Measurements from ENCODE around the gene MTERF2.

MTERF2 gene

GRCh38 chr12:106987846-106988245, 900 bp upstream of the MTERF2 start:
- no peak for DNase-seq

DNA sequence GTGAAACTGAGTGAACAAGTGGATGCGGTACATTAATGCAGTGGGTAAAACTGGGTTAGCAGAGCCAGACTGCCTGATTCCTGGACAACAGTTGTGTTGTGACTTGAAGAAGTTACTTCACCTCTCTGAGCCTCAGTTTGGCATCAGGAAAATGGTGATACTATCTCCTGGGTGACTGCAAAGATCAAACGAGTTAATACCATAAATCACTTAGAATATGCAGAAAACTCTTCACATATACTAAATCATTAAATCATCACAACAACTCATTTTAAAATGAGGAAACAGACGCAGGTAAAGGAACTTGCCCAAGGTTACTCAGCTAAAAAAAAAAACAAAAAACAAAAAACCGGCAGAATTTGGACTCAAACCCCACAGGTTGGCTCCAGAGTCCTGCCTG, 811 bp downstream of the MTERF2 start:
- DNase-seq = no peak

GRCh38 chr12:106985479-106985878, 1.5 kb downstream of the MTERF2 start:
- no peak for DNase-seq

DNA sequence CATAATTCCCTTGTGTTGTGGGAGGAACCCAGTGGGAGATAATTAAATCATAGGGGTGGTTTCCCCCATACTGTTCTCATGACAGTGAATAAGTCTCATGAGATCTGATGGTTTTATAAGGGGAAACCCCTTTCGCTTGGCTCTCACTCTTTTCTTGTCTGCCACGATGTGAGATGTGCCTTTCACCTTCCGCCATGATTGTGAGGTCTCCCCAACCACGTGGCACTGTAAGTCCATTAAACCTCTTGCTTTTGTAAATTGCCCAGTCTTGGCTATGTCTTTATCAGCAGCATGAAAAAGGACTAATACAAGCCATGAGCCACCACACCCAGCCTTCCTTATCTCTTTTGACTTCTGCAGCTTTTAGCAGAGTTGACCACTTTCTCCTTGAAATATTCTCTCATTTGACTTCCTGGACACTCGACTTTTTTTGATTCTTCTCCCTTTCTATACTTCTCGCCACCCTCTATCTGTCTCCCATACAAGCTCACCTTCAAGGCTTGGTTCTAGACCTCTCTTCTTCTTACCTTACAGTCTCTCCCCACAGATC, 2.3 kb downstream of the MTERF2 start:
- no peak for DNase-seq

- DNase-seq = no peak
Observed at GRCh38 chr12:106982229-106982628, 4.7 kb downstream of the MTERF2 start.

DNA sequence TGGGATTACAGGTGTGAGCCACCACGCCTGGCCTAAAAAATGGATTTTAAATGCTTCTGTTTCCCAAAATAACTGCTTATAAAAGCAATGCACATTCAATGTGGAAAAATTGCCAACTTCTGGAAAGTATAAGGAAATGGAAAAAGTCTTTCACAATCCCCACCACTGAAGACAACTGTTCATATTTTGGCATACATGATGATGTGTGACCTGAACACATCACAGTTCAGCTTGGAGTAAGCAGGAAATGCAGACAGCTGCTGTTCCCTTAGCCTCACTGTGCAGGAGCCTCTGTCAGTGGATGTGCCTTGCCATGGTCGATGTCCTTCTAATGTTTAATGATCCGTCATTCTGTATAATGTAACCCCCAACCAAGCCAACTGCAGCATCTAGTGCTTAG, 5.2 kb downstream of the MTERF2 start:
- no peak for DNase-seq

DNA sequence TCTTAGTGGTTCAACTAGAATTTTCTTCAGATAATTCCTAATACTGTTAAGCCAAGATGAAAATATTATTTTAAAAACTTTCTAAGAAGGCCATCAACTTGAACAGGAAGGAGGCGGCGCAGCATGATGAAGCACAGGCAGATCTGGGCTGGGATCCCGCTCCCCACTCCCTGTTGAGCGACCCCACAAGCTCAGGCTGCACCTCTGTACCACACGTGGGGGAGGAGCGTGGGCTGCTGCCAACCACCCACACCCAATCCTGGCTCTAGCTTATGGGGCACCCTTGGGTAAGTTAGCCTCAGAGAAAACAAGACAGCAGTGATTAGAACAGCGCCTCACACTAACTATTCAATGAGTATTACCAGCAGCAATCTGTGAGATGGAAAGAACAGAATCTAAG, 6.0 kb downstream of the MTERF2 start:
- DNase-seq = no peak

DNA sequence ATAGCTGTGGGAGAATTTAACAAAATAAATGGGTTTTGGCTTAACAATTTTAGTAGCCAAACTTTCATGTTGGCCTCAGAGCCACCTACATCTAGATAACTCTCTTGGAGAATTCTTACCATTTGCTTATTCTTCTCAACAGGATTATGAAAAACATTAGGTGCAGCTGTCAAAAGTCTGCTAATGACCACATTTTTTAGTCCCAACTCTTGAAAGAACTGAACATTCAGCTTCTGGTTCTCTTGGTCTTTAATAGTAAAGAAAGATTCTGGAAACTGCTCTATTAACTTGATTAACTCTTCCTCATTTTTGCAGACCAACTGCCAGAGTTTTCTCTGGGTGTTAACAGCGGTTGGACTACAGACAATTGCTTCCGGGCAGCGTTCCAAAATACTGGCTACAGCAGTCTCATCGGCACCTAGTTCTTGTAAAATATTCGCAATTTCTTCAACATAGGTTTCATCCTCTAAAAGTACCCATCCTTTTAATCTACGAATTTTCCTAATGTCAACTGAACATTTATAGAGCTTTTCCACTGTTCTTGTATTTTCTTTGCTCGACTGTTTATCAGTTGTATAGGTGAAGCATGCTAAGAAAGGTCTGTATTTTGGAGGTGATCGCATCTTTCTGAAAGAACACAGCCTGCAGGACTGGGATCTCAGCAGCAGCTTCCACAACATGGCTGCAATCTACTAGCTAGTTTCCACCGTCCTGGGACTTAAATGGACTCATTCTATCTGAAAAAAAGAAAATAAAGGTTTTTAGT, 8.7 kb downstream of the MTERF2 start:
- no peak for DNase-seq

DNA sequence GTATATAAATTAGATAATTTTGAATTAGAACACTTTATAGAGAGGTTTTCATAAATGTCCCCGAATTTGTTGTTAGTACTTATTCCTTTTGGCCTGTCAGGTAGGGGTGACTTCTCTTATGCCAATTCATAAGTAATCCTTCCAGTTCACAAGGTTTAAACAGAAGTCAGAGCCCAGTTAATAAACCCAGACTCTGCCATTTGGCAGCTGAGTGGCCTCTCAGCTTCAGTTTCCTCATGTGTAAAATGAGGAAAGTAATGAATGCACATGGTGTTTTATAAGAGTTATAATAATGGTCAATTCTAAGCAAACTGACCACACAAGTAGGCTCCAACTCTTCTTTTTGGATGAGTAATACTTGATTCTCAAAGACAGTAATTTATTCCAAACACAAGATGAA, 10.3 kb downstream of the MTERF2 start:
- no peak for DNase-seq

DNA sequence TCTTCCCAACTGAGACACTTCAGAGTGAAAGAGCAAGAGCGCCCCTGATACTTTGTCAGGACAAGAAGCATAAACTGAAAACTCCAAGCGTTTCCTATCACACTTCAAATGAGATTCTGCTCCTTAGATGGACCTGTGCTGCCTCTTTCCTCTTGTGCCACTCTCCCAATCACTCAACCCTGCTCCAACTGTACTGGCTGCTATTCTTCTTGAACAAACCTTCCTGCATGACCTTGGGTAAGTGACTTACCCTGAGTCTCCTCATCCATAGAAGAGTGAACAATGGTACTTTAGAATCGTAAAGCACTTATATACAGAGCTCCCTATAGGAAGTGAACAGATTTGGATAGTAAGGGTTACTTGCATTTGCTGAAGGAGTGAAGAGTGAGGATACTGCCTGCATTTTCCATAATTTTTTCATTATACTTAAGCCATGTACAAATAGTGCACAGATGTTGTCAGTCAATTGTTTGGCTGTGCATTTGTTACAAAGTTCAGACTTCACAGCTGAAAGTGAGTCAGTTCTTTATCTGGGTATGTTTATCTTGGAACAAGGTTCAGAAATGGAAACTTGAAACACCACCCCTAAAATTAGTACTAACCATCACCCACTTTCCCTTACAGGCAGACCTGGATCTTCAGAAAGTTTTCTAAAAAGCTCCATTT, 10.8 kb downstream of the MTERF2 start:
- DNase-seq = no peak

- DNase-seq = no peak
Observed at GRCh38 chr12:106975098-106975497, 11.8 kb downstream of the MTERF2 start.

DNA sequence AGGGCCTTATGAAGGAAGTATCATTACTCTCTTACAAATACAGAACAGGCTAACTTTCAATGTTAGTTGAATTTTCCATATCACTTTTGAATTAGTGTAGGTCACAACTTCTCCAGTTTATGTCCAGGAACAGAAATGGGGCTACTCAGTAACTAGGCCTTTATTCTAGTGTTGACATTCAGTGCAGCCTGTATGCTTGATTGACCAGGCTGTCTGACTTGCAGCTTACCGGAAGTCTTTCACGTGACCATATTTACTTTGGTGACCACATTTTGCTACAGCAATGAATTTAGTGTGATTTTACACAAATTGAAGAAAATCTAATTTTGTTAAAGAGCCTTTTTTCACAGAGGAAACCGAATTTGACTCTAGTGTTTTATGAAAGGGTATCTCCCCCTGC, 12.4 kb downstream of the MTERF2 start:
- DNase-seq = no peak

DNA sequence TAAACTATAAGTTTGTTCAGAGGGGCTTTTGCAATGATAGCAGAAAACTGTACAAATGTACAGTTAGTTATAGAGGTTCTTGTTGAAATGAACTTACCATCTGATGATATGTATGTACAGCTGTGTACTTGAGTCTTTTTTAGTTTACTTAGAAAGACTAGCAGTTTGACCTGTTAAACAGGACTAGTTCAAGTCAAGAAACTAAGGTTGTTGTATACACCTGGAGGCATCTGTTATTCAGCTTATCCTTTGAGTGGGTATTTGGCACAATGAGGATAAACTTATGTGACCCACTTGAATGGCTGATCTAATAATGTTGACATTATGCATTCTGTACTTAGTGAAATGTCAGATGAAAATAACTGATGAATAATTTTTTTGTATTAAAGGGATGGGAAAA, 13.4 kb downstream of the MTERF2 start:
- no peak for DNase-seq

GRCh38 chr12:106971065-106971464, 15.9 kb downstream of the MTERF2 start:
- DNase-seq = no peak

- no peak for DNase-seq
Observed at GRCh38 chr12:106964526-106964925, 22.4 kb downstream of the MTERF2 start.

DNA sequence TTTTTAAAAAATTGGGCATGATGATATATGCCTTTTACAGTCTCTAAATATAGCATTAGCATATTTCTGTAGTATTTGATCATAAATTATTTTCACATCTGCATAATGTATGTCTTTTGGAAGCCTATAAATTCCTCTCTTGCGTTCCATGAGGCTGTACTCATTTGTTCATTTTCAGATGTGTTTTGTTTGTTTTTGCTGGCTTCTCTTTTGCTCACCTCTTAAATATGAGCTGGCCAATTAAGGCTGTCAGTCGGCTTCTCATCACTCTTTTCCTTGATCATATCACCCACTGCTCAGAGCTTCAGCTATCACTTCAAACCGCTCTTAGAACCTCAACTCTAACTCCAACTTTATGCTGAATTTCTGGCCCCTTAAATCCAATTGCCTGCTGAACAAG, 24.7 kb downstream of the MTERF2 start:
- no peak for DNase-seq

DNA sequence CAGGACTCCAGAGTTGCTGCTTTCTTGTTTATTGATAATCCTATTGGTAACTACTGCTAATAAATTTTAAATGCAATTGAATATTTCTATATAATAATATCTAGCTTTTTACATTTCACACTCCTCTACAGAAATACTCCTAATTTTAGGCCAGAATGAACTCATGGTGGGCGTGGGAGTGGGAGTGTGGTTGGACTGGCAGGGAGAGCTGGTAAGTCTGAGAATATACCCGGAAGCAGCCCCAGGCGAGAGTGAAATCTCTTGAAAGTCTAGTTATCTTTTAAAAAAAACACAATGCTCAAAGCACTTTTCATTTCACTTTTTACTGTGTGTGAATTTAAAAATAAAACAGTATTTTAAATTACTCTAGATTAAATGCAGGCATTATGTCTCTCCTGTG, 26.5 kb downstream of the MTERF2 start:
- DNase-seq = no peak

DNA sequence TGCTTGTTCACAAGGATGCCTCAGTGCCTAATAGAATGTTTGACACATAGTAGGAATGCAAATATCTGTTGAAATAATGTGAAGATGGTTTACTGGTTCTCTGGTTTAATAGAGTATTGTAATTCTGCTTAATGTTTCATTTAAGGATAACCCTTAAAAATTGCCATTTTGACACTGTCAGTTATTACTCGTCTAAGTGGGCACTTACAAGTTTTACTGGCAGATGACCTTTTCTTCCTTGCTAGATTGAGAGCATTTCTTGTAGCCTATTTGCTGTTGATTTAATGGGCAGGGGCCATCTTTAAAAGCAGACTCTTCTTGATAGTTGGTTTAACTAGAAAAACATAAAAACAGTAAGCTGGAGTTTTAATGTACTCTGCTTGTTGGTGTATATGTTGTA, 29.4 kb downstream of the MTERF2 start:
- no peak for DNase-seq

GRCh38 chr12:106956048-106956578, 30.8 kb downstream of the MTERF2 start:
- no peak for DNase-seq

DNA sequence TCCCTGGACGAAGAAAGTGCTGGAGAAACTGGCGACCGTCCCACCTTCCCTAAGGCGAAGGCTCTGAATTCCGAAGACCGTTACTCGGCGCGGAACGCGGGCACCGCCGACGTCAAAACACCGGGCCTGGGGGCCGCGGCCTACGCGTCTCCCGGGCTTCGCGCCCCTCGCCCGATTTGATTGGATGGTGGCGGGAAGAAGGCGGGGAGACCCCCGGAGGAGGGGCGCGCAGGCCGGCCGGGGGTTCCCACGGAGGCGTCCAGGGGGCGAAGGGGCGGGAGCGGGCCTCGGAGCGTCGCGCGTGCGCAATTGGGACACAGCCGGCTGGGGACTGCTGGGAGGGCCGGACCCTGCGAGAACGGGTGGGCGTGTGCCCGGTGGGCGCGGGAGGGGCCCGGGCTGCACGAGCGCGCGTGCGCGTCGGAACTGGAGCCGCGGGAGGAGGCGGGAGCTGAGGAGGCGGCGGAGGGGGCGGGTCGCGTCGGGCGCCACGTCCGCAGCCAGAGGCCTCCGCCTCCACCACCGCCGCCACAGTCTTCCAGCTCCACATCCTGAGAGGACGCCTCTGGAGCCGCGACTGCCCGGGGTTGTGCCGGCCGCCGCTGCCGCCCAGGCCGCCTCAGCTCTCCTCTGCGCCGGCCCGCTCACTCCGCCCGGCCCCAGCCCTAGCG, 31.4 kb downstream of the MTERF2 start, which contains the start of gene TMEM263:
Gene TMEM263, plus strand, starts transcription at position 531 of the 671 bp plus-strand sequence. CDS start 11,210 bp downstream, outside the sequence.
- DNase-seq = no peak

DNA sequence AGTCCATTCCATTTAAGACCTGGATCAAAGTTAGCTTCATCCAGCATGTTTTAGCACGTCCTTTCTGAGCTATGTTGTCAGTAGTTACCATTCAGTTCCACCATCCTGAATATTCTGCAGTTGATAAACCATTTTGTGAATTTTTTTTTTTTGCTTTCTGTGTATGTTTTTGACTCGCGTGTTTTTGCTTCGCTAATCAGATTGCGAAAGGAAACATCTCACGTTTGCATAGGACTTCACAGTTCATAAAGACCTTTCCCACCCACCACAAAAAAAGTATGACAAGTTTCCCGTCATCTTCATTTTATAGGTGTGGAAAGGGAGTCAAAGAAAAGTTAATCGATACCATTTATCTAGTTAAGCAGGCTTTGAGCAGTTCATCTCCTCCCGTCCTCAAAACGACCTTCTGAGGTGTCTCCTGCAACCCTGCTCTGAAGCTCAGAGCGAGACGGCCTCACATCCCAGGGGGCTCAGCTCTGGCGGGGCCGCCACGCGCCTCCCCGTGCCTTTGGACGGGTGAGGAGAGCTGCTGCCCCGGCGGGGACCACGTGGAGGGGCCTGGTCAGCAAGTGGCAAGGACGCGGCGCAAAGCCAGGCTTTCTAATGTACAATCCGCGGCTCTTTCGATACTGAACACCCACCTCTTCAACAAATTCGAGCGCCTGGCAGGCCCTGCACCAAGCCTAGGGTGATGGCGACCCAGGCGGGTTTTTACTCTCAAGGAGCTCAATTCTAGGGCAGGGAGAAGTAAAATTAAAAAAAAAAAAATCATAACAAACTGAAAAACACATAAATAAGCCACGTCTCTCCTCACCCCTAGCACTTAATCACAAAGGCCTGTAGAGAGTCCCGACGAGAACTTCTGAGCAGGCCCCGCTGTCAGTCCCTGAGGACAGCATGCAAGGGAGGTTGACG, 32.2 kb downstream of the MTERF2 start:
- DNase-seq = no peak
